HepG2 (cell line): Measurements from ENCODE around the gene ERC1. TPM values are rescaled to one million over a fixed set of nuclear protein-coding genes. Genes with fewer than 3 reads are reported as not detected.
A peak's percentile ranks its signal among the peaks of the same experiment; 100 is the strongest.

Experiments
- ARID2 ChIP-seq: sonication (generic); formaldehyde crosslinking; IDR thresholded peaks from 2 replicates; pipeline ENCODE4 v1.8.1; 2022; ENCODE audit warnings: mild to moderate bottlenecking, missing genetic modification reagents, borderline replicate concordance
- ARID5B ChIP-seq: IDR thresholded peaks from 2 replicates; pipeline ENCODE4 v1.4.0; 2020; ENCODE audit warnings: mild to moderate bottlenecking, missing genetic modification reagents
- ARNT2 ChIP-seq: sonication (generic); formaldehyde crosslinking; IDR thresholded peaks from 2 replicates; pipeline ENCODE4 v1.8.0; 2022; ENCODE audit warnings: mild to moderate bottlenecking, low read depth, missing genetic modification reagents, moderate library complexity
- ATF4 ChIP-seq, 2 experiments: fragments of 450-650 bp in 1 of 2; sonication (generic) in 1 of 2; formaldehyde crosslinking; IDR thresholded peaks; 2 replicates each; pipeline versions ENCODE4 v1.5.0 to v1.8.0; 2020 to 2022; ENCODE audit warnings: mild to moderate bottlenecking in 1 of 2, missing genetic modification reagents in 1 of 2
- DPF2 ChIP-seq: sonication (generic); formaldehyde crosslinking; IDR thresholded peaks from 2 replicates; pipeline ENCODE4 v1.4.0; 2020; ENCODE audit warnings: mild to moderate bottlenecking, low read depth, missing genetic modification reagents, borderline replicate concordance
- FOXK1 ChIP-seq: sonication (generic); formaldehyde crosslinking; IDR thresholded peaks from 2 replicates; pipeline ENCODE4 v1.4.0; 2020; ENCODE audit warnings: low read depth, missing genetic modification reagents, borderline replicate concordance
- KAT2B ChIP-seq: fragments of 150-350 bp; IDR thresholded peaks from 2 replicates; pipeline ENCODE4 v1.6.1; 2014; ENCODE audit warnings: low read depth, low read length, borderline replicate concordance
- POLR2AphosphoS2 ChIP-seq: IDR thresholded peaks from 2 replicates; pipeline ENCODE4 v1.6.1; 2011; ENCODE audit warnings: low read depth, low read length, improper control_type of control experiment
- WIZ ChIP-seq: sonication (generic); formaldehyde crosslinking; IDR thresholded peaks from 2 replicates; pipeline ENCODE4 v1.5.1; 2020; ENCODE audit warnings: mild to moderate bottlenecking, missing genetic modification reagents
- ZNF10 ChIP-seq: sonication (generic); formaldehyde crosslinking; IDR thresholded peaks from 2 replicates; pipeline ENCODE4 v1.4.0; 2020; ENCODE audit warnings: mild to moderate bottlenecking, low read depth, missing genetic modification reagents, borderline replicate concordance
- ZNF121 ChIP-seq: sonication (generic); formaldehyde crosslinking; IDR thresholded peaks from 2 replicates; pipeline ENCODE4 v1.5.0; 2020; ENCODE audit warnings: mild to moderate bottlenecking, missing genetic modification reagents
- ZNF333 ChIP-seq: sonication (generic); formaldehyde crosslinking; IDR thresholded peaks from 2 replicates; pipeline ENCODE4 v1.4.0; 2020; ENCODE audit warnings: mild to moderate bottlenecking, missing genetic modification reagents, borderline replicate concordance
- ZNF674 ChIP-seq: sonication (generic); formaldehyde crosslinking; IDR thresholded peaks from 2 replicates; pipeline ENCODE4 v1.5.0; 2020; ENCODE audit warnings: low read depth, mild to moderate bottlenecking, missing genetic modification reagents
- ZNF780A ChIP-seq: sonication (generic); formaldehyde crosslinking; IDR thresholded peaks from 2 replicates; pipeline ENCODE4 v1.8.0; 2022; ENCODE audit warnings: mild to moderate bottlenecking, missing genetic modification reagents, moderate library complexity
- ZNF850 ChIP-seq: sonication (generic); formaldehyde crosslinking; conservative IDR thresholded peaks from 2 replicates; pipeline ENCODE4 v1.9.0; 2021; ENCODE audit warnings: mild to moderate bottlenecking, missing genetic modification reagents
- ZSCAN21 ChIP-seq: sonication (generic); formaldehyde crosslinking; IDR thresholded peaks from 2 replicates; pipeline ENCODE4 v1.8.0; 2022; ENCODE audit warnings: mild to moderate bottlenecking, missing genetic modification reagents, moderate library complexity, borderline replicate concordance
- polyA plus RNA-seq, 8 experiments: library from polyadenylated mRNA; depleted of rRNA in 3 of 8; stranded (reverse) in 7 of 8; unstranded in 1 of 8; fragments of >200 nt; fragmentation: Illumina TruSeq in 4 of 8; extraction: Trizol in 4 of 8; gene quantifications; 2 replicates each; pipeline versions ENCODE4 v1.2.1 to v1.2.3, GENCODE V29; 2011 to 2016; ENCODE audit warnings: low read depth in 4 of 8, missing spikeins in 1 of 8, mixed read lengths in 1 of 8; ENCODE audit not compliant: insufficient read depth in 1 of 8
- total RNA-seq, 5 experiments: library from RNA; depleted of rRNA; stranded (reverse); fragments of >200 nt; fragmentation: Illumina TruSeq; extraction: Trizol; gene quantifications; 2 replicates each; pipeline ENCODE4 v1.2.3, GENCODE V29; 2016; ENCODE audit warnings: low read depth in 1 of 5
- TF ChIP-seq, protein P1 (sequence below): IDR thresholded peaks from 2 replicates; pipeline ENCODE4 v1.6.1; 2016; ENCODE audit warnings: mild to moderate bottlenecking, missing biosample characterization, missing genetic modification reagents
- TF ChIP-seq, protein P2 (sequence below): sonication (generic); formaldehyde crosslinking; IDR thresholded peaks from 2 replicates; pipeline ENCODE4 v1.4.0; 2020; ENCODE audit warnings: missing genetic modification reagents, borderline replicate concordance

ERC1 gene
- total and polyA plus RNA-seq, 2 of the 13 experiments (the other 11 are each of a cell fraction or from before 2014, with no cell fraction given) = 6.1 to 12.4 TPM

GRCh38 chr12:990661-991349, at the start of gene ERC1 (continued):
- TF ChIP-seq KAT2B = no peak
- TF ChIP-seq ZSCAN21 (CRISPR knock-in tag) = peak; percentile 62; the same call in 1 of the 2 replicates
- TF ChIP-seq ZNF780A (CRISPR knock-in tag) = 0 out of 2 replicates have a peak, but pooled peaks have one; percentile 68
- TF ChIP-seq ZNF333 (CRISPR knock-in tag) = no peak; the same call in 1 of the 2 replicates
- TF ChIP-seq ATF4 (CRISPR knock-in tag; IDR thresholded peaks at IDR 0.05) = peak in 1 of 2 experiments; percentile 29; a peak in 1 of 4 replicates
- TF ChIP-seq WIZ (CRISPR knock-in tag) = no peak
- TF ChIP-seq ZNF674 (CRISPR knock-in tag) = no peak
- TF ChIP-seq ARNT2 (CRISPR knock-in tag) = peak; percentile 42; the same call in 1 of the 2 replicates
- 0 out of 2 replicates have a peak, but pooled peaks have one; percentile 33 for TF ChIP-seq ZNF850 (CRISPR knock-in tag)
- 0 out of 2 replicates have a peak, but pooled peaks have one; percentile 13 for TF ChIP-seq ZNF121 (CRISPR knock-in tag)
- TF ChIP-seq ARID5B (CRISPR knock-in tag) = peak; percentile 48; the same call in 1 of the 2 replicates
- no peak for TF ChIP-seq POLR2AphosphoS2
- TF ChIP-seq, protein P1, sequence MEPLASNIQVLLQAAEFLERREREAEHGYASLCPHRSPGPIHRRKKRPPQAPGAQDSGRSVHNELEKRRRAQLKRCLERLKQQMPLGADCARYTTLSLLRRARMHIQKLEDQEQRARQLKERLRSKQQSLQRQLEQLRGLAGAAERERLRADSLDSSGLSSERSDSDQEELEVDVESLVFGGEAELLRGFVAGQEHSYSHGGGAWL = peak; percentile 73
- TF ChIP-seq, protein P2, sequence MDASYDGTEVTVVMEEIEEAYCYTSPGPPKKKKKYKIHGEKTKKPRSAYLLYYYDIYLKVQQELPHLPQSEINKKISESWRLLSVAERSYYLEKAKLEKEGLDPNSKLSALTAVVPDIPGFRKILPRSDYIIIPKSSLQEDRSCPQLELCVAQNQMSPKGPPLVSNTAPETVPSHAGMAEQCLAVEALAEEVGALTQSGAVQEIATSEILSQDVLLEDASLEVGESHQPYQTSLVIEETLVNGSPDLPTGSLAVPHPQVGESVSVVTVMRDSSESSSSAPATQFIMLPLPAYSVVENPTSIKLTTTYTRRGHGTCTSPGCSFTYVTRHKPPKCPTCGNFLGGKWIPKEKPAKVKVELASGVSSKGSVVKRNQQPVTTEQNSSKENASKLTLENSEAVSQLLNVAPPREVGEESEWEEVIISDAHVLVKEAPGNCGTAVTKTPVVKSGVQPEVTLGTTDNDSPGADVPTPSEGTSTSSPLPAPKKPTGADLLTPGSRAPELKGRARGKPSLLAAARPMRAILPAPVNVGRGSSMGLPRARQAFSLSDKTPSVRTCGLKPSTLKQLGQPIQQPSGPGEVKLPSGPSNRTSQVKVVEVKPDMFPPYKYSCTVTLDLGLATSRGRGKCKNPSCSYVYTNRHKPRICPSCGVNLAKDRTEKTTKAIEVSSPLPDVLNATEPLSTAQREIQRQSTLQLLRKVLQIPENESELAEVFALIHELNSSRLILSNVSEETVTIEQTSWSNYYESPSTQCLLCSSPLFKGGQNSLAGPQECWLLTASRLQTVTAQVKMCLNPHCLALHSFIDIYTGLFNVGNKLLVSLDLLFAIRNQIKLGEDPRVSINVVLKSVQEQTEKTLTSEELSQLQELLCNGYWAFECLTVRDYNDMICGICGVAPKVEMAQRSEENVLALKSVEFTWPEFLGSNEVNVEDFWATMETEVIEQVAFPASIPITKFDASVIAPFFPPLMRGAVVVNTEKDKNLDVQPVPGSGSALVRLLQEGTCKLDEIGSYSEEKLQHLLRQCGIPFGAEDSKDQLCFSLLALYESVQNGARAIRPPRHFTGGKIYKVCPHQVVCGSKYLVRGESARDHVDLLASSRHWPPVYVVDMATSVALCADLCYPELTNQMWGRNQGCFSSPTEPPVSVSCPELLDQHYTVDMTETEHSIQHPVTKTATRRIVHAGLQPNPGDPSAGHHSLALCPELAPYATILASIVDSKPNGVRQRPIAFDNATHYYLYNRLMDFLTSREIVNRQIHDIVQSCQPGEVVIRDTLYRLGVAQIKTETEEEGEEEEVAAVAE (CRISPR knock-in tag) = peak; percentile 71; the same call in 1 of the 2 replicates
- TF ChIP-seq FOXK1 (CRISPR knock-in tag) = peak; percentile 43; the same call in 1 of the 2 replicates
- TF ChIP-seq ZNF10 (CRISPR knock-in tag) = no peak
- no peak for TF ChIP-seq DPF2 (CRISPR knock-in tag)
- TF ChIP-seq ARID2 (CRISPR knock-in tag) = no peak
